Measurements from ENCODE around the gene GABRR2. TPM values are rescaled to one million over a fixed set of nuclear protein-coding genes. Genes with fewer than 3 reads are reported as not detected.
A peak's percentile ranks its signal among the peaks of the same experiment; 100 is the strongest.
"Not testable (repeated sequence)": the region's sequence is repeated elsewhere in the genome, so short reads cannot be mapped to it uniquely, and the experiment has no call there.

GABRR2 gene
- total RNA-seq, 1 donor from 2014 or later: 0.92 TPM

DNA sequence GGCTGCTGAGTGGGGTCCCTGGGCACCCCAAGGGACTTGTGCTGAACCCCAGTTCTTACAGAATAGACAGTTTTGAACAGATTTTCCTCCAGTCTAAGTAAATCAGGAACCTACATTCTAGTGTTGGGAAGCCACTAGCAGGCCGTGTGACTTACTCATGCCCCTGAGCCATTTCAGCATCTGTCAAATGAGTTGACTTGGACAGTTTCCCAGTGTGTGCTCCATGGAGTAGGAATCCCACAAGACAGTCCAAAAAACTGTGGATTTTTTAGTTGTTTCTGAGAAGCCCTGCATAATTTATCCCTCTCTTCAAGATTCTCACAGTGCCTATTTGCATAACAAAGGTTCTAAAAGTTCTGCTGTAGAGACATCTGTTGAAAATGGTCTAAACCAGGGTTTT lies 2.1 kb downstream of the GABRR2 start:
- peaks cover 3% of the 10 kb centered on the region for H3K36me3 Mint-ChIP-seq
- H3K27ac Mint-ChIP-seq: no peak overlapping the region
- no peak for DNase-seq (ENCODE audit: extremely low spot score, unreplicated experiment)
- peaks cover 10% of the 10 kb centered on the region for H3K4me1 Mint-ChIP-seq (ENCODE audit: unreplicated experiment)
- no peak overlapping the region for H3K4me3 Mint-ChIP-seq
- no peaks in the 10 kb centered on the region for H3K9me3 Mint-ChIP-seq
- peaks cover 5% of the 10 kb centered on the region for H3K27me3 Mint-ChIP-seq
- no peak for TF ChIP-seq CTCF (conservative IDR thresholded peaks at IDR 0.05)

- no peak overlapping the region for H3K4me3 Mint-ChIP-seq
- peaks cover 5% of the 10 kb centered on the region for H3K27me3 Mint-ChIP-seq
- peak overlapping the region; percentile 31 for H3K27ac Mint-ChIP-seq
- peaks cover 10% of the 10 kb centered on the region for H3K4me1 Mint-ChIP-seq (ENCODE audit: unreplicated experiment)
- DNase-seq (ENCODE audit: extremely low spot score, unreplicated experiment): no peak
- TF ChIP-seq CTCF (conservative IDR thresholded peaks at IDR 0.05): peak; percentile 69
- H3K9me3 Mint-ChIP-seq: no peaks in the 10 kb centered on the region
- H3K36me3 Mint-ChIP-seq: peaks cover 3% of the 10 kb centered on the region
Measured at GRCh38 chr6:89311853-89312531, 3.1 kb downstream of the GABRR2 start.

GRCh38 chr6:89311530-89311852 lies 3.6 kb downstream of the GABRR2 start:
- no peak for DNase-seq (ENCODE audit: extremely low spot score, unreplicated experiment)
- no peak overlapping the region for H3K4me3 Mint-ChIP-seq
- peak overlapping the region; percentile 31 for H3K27ac Mint-ChIP-seq
- H3K9me3 Mint-ChIP-seq: no peaks in the 10 kb centered on the region
- TF ChIP-seq CTCF (conservative IDR thresholded peaks at IDR 0.05): no peak
- H3K36me3 Mint-ChIP-seq: peaks cover 3% of the 10 kb centered on the region
- H3K27me3 Mint-ChIP-seq: peaks cover 5% of the 10 kb centered on the region
- H3K4me1 Mint-ChIP-seq (ENCODE audit: unreplicated experiment): peaks cover 10% of the 10 kb centered on the region

DNA sequence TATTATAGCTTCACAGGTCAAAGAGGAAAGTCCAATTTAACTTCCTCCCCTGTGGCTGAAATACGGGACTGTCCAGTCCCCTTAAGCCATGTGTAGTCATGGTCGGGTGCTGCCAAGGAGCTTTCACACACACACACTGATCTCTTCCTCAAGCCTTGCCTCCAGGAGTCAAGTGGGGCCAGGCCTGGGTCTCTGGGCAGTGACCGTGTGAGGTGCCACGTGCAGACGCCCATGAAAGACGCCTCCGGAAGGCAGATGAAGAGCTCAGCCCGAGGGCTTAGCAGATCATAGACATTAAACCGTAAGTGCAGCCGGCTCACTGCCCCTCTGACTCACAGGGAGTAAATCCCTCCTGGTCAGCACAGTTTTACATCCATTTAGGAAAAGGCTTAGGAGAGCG lies 4.2 kb downstream of the GABRR2 start:
- Mint-ChIP-seq H3K36me3 (peaks cover under 1% of the 10 kb centered on the region), H3K27me3 (peaks cover 5% of the 10 kb centered on the region), H3K4me3 (no peak overlapping the region), H3K9me3 (no peaks in the 10 kb centered on the region), H3K4me1 (ENCODE audit: unreplicated experiment) (peaks cover 10% of the 10 kb centered on the region), H3K27ac (no peak overlapping the region)
- TF ChIP-seq CTCF (conservative IDR thresholded peaks at IDR 0.05): no peak
- DNase-seq (ENCODE audit: extremely low spot score, unreplicated experiment): no peak

GRCh38 chr6:89308525-89309395 lies 6.3 kb downstream of the GABRR2 start:
- H3K4me1 Mint-ChIP-seq (ENCODE audit: unreplicated experiment): peaks cover 10% of the 10 kb centered on the region
- no peak for DNase-seq (ENCODE audit: extremely low spot score, unreplicated experiment)
- H3K4me3 Mint-ChIP-seq: no peak overlapping the region
- H3K36me3 Mint-ChIP-seq: no peaks in the 10 kb centered on the region
- peaks cover 5% of the 10 kb centered on the region for H3K27me3 Mint-ChIP-seq
- no peak overlapping the region for H3K27ac Mint-ChIP-seq
- no peaks in the 10 kb centered on the region for H3K9me3 Mint-ChIP-seq
- TF ChIP-seq CTCF (conservative IDR thresholded peaks at IDR 0.05): no peak

DNA sequence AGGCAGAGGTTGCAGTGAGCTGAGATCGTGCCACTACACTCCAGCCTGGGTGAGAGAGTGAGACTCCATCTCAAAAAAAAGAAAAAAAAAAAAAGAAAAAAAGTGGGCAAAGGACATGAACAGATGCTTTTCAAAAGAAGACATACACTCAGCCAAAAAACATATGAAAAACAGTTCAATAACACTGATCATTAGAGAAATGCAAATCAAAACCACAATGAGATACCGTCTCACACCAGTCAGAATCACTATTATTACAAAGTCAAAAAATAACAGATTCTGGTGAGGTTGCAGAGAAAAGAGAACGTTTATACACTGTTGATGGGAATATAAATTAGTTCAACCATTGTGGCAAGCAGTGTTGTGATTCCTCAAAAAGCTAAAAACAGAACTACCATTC lies 10.6 kb downstream of the GABRR2 start:
- not testable (repeated sequence) for H3K9me3 Mint-ChIP-seq, H3K4me3 Mint-ChIP-seq

More for the DNA sequence above, 10.6 kb downstream of the GABRR2 start:
- H3K27ac Mint-ChIP-seq; H3K36me3 Mint-ChIP-seq; DNase-seq (ENCODE audit: extremely low spot score, unreplicated experiment); H3K4me1 Mint-ChIP-seq (ENCODE audit: unreplicated experiment); H3K27me3 Mint-ChIP-seq: not testable (repeated sequence)
